Measurements from ENCODE around the gene CIAO1.

DNA sequence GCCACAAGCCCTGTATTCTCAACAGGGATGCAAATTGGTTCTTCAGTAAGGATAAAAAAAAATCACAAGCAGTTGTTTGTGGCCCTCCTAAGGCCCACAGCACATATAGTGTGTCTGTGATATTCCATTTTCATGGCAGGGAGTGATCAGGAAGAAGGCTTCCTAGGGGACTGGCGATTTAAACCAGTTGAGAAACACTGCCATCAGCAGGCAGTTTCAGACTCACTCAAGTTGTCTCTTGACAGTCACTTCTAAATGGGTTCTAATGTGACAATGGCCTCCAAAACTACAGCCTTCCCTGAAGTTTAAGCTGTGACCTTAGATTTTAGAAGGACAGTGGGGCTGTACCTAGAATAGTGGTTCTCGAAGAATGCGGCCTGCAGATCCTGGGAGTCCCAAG, 6.0 kb downstream of the CIAO1 start:
- TF ChIP-seq RCOR1 (IDR thresholded peaks at IDR 0.05; ENCODE audit: insufficient replicate concordance, low read length): no peak
- TF ChIP-seq POLR2A (IDR thresholded peaks at IDR 0.05; ENCODE audit: low read depth, low read length): no peak
- no peak for TF ChIP-seq CEBPB (IDR thresholded peaks at IDR 0.05; ENCODE audit: low read depth, low read length)
- TF ChIP-seq SMC3 (IDR thresholded peaks at IDR 0.05; ENCODE audit: low read depth, low read length): no peak
- TF ChIP-seq, protein P1, sequence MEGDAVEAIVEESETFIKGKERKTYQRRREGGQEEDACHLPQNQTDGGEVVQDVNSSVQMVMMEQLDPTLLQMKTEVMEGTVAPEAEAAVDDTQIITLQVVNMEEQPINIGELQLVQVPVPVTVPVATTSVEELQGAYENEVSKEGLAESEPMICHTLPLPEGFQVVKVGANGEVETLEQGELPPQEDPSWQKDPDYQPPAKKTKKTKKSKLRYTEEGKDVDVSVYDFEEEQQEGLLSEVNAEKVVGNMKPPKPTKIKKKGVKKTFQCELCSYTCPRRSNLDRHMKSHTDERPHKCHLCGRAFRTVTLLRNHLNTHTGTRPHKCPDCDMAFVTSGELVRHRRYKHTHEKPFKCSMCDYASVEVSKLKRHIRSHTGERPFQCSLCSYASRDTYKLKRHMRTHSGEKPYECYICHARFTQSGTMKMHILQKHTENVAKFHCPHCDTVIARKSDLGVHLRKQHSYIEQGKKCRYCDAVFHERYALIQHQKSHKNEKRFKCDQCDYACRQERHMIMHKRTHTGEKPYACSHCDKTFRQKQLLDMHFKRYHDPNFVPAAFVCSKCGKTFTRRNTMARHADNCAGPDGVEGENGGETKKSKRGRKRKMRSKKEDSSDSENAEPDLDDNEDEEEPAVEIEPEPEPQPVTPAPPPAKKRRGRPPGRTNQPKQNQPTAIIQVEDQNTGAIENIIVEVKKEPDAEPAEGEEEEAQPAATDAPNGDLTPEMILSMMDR (conservative IDR thresholded peaks at IDR 0.05; ENCODE audit: low read depth, low read length): no peak
- no peak for TF ChIP-seq RFX5 (IDR thresholded peaks at IDR 0.05; ENCODE audit: low read depth, low read length)

Measured in IMR-90 (cell line).